Neutrophil (primary cell): ENCODE data around the gene PHLDB2.

Source experiments
- H3K27ac ChIP-seq: fragments of 200-600 bp; sonication (generic); 2 replicates; pipeline ENCODE4 v1.5.1; 2016; ENCODE audit warnings: mild to moderate bottlenecking, moderate library complexity
- H3K27me3 ChIP-seq: fragments of 200-600 bp; sonication (generic); 2 replicates; pipeline ENCODE4 v1.6.0; 2016; ENCODE audit warnings: mild to moderate bottlenecking
- H3K36me3 ChIP-seq: fragments of 200-600 bp; sonication (generic); 2 replicates; pipeline ENCODE4 v1.5.1; 2017
- H3K4me1 ChIP-seq, 2 experiments: fragments of 200-600 bp in 1 of 2; sonication (generic) in 1 of 2; 1 replicate in 1 of 2; 2 replicates in 1 of 2; pipeline versions ENCODE4 v1.5.1 to v1.6.1; 2013 to 2016; ENCODE audit warnings: low read depth in 1 of 2, low read length in 1 of 2, mild to moderate bottlenecking in 1 of 2, moderate library complexity in 1 of 2; ENCODE audit not compliant: control insufficient read depth in 1 of 2, insufficient read depth in 1 of 2
- H3K4me3 ChIP-seq, 2 experiments: fragments of 200-600 bp in 1 of 2; sonication (generic) in 1 of 2; 1 replicate in 1 of 2; 2 replicates in 1 of 2; pipeline ENCODE4 v1.5.1; 2013 to 2016; ENCODE audit warnings: low read depth in 1 of 2, low read length in 1 of 2, mild to moderate bottlenecking in 1 of 2, moderate library complexity in 1 of 2
- H3K9me3 ChIP-seq: fragments of 200-600 bp; sonication (generic); 2 replicates; pipeline ENCODE4 v1.5.1; 2016
- TF ChIP-seq, protein P1 (sequence below): fragments of 200-600 bp; sonication (generic); IDR thresholded peaks from 2 replicates; pipeline ENCODE4 v1.5.1; 2016; ENCODE audit warnings: antibody characterized with exemption

The PHLDB2 gene

DNA sequence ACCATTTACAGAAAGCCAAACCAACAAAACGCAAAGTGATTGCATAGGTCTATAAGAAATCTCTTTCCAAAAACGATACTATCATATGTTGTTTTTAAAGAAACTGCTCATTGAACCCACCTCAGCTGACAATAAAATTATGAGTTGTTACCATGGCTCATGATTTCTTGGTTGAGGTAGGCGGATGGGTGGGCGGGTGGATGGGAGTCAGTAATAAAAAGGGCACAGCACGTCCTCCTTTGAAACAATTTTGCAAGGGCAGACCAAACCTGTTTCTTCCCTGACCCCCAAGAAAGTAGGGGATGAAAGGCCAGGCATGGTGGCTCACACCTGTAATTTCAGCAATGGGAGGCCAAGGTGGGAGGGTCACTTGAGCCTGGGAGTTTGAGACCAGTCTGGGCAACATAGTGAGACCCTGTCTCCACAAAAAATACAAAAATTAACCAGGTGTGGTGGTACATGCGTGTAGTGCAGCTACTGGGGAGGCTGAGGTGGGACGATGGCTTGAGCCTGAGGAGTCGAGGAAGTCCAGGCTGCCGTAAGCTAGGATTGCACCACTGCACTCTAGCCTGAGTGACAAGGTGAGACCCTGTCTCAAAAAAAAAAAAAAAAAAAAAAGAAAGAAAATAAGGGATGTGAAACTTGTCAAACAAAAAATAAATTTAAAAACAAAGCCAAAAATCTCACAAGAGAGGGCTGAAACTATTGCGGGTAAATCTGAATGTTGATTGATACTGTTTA is 121.8 kb downstream of the PHLDB2 start:
- H3K4me3 ChIP-seq, result no peak overlapping the region
- TF ChIP-seq, protein P1, sequence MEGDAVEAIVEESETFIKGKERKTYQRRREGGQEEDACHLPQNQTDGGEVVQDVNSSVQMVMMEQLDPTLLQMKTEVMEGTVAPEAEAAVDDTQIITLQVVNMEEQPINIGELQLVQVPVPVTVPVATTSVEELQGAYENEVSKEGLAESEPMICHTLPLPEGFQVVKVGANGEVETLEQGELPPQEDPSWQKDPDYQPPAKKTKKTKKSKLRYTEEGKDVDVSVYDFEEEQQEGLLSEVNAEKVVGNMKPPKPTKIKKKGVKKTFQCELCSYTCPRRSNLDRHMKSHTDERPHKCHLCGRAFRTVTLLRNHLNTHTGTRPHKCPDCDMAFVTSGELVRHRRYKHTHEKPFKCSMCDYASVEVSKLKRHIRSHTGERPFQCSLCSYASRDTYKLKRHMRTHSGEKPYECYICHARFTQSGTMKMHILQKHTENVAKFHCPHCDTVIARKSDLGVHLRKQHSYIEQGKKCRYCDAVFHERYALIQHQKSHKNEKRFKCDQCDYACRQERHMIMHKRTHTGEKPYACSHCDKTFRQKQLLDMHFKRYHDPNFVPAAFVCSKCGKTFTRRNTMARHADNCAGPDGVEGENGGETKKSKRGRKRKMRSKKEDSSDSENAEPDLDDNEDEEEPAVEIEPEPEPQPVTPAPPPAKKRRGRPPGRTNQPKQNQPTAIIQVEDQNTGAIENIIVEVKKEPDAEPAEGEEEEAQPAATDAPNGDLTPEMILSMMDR, result no peak
- H3K9me3 ChIP-seq, result no peaks in the 10 kb centered on the region
- H3K4me1 ChIP-seq, result peaks cover 18 to 20% of the 10 kb centered on the region in 2 experiments
- H3K36me3 ChIP-seq, result peaks cover 4% of the 10 kb centered on the region
- H3K27ac ChIP-seq, result no peak overlapping the region
- H3K27me3 ChIP-seq, result peaks cover 19% of the 10 kb centered on the region

DNA sequence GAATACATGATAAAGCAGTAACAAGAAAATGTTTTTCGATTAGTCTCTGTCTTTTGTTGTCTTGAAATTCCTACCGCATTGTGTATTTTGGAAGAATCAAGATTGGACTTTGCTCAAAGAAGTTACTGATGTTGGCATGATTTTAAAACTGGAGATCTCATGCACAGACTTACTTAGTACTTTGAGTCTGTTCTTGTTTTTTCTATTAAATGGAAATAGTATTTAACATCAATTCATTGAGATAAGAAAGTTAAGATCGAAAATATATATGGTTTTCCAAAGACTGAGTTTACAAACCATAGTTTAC is 122.3 kb downstream of the PHLDB2 start:
- H3K4me3 ChIP-seq, result no peak overlapping the region
- no peak overlapping the region for H3K27ac ChIP-seq
- peaks cover 14% of the 10 kb centered on the region for H3K27me3 ChIP-seq
- peaks cover 4% of the 10 kb centered on the region for H3K36me3 ChIP-seq
- TF ChIP-seq, protein P1, result no peak
- H3K9me3 ChIP-seq, result no peaks in the 10 kb centered on the region
- peaks cover 18 to 20% of the 10 kb centered on the region in 2 experiments for H3K4me1 ChIP-seq

DNA sequence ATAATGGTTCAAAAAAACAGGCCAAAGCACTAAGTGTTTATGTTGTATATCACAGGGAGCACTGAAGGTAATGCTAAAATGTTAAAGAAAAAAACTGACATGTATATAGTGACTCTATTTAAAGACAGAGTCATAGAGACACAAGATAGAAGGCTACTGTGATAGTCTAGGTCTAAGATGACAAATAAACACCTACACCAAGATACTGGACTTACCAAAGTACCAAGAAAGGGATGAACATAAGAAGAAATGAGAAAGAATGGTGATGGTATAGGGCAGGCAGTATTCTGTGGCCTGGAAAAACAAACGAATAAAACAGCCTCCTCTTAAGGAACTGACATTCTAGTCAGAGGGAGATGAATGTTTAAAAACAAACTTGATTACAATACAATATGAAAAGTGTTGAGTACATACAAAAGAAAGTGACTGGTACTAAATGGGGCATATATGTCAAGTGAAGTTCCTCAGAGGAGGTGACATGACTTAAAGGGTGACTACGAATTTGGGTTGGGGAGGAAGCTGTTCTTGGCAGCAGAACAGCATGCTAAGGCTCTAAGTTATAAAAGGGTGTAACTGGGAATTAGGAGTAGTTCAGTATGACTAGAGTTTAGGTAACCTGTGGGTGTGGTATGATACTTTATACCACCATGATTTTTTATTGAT is 125.7 kb downstream of the PHLDB2 start:
- Histone ChIP-seq H3K4me1 (peaks cover 10% of the 10 kb centered on the region in 2 experiments), H3K27ac (no peak overlapping the region), H3K9me3 (no peaks in the 10 kb centered on the region), H3K27me3 (no peaks in the 10 kb centered on the region), H3K36me3 (peaks cover 29% of the 10 kb centered on the region), H3K4me3 (no peak overlapping the region)
- TF ChIP-seq, protein P1, result no peak

DNA sequence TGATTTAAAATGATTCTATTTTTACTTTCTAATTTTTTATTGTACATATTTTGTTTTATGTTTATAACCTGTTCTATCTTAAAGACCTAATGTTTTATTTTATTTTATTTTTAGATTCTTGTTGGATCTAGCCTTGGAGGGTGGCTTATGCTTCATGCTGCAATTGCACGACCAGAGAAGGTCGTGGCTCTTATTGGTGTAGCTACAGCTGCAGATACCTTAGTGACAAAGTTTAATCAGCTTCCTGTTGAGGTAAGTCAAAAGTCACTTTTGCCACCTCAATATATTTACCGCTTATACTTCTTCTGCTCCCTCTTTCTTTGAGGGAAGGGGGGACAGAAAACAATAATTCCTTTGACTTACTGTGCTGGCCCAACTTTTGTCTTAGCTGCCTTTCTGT is 127.7 kb downstream of the PHLDB2 start:
- H3K27ac ChIP-seq, result no peak overlapping the region
- no peak overlapping the region for H3K4me3 ChIP-seq
- TF ChIP-seq, protein P1, result no peak
- peaks cover 37% of the 10 kb centered on the region for H3K36me3 ChIP-seq
- H3K4me1 ChIP-seq, result no peaks in the 10 kb centered on the region
- no peaks in the 10 kb centered on the region for H3K27me3 ChIP-seq
- H3K9me3 ChIP-seq, result no peaks in the 10 kb centered on the region

DNA sequence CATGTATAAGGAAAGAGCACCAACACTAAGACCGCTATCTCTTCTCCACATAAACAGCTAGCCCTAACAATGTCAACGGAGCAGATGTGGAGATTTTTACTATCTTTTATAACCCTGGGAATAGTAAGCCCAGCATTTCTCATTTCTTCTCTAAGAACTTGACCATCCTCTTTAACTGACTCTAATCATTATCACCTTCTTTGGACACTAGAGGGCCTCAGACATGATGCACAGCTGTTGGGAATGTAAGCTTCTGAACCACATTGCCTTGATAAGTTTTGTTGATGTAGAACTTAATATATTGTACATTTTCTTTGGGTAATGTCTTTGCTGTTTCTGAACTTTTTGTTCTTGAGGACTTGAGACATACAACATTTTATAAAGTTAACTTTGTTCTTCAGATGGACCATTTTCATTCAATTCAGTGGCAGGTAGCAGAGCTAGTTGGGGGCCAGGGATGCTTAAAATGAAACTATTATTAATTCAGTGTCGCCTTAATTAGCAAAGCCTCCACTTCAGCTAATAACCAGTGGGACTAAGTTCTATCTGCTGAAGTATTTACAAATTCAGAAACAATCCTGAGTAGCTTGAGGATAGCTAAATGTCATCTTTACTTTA is 130.1 kb downstream of the PHLDB2 start:
- H3K27ac ChIP-seq, result no peak overlapping the region
- peaks cover 44% of the 10 kb centered on the region for H3K36me3 ChIP-seq
- TF ChIP-seq, protein P1, result no peak
- H3K4me1 ChIP-seq, result no peaks in the 10 kb centered on the region
- H3K9me3 ChIP-seq, result no peaks in the 10 kb centered on the region
- H3K4me3 ChIP-seq, result no peak overlapping the region
- no peaks in the 10 kb centered on the region for H3K27me3 ChIP-seq
